ENCODE results near the gene KLHDC10.

KLHDC10 gene, protein sequence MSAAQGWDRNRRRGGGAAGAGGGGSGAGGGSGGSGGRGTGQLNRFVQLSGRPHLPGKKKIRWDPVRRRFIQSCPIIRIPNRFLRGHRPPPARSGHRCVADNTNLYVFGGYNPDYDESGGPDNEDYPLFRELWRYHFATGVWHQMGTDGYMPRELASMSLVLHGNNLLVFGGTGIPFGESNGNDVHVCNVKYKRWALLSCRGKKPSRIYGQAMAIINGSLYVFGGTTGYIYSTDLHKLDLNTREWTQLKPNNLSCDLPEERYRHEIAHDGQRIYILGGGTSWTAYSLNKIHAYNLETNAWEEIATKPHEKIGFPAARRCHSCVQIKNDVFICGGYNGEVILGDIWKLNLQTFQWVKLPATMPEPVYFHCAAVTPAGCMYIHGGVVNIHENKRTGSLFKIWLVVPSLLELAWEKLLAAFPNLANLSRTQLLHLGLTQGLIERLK

DNA sequence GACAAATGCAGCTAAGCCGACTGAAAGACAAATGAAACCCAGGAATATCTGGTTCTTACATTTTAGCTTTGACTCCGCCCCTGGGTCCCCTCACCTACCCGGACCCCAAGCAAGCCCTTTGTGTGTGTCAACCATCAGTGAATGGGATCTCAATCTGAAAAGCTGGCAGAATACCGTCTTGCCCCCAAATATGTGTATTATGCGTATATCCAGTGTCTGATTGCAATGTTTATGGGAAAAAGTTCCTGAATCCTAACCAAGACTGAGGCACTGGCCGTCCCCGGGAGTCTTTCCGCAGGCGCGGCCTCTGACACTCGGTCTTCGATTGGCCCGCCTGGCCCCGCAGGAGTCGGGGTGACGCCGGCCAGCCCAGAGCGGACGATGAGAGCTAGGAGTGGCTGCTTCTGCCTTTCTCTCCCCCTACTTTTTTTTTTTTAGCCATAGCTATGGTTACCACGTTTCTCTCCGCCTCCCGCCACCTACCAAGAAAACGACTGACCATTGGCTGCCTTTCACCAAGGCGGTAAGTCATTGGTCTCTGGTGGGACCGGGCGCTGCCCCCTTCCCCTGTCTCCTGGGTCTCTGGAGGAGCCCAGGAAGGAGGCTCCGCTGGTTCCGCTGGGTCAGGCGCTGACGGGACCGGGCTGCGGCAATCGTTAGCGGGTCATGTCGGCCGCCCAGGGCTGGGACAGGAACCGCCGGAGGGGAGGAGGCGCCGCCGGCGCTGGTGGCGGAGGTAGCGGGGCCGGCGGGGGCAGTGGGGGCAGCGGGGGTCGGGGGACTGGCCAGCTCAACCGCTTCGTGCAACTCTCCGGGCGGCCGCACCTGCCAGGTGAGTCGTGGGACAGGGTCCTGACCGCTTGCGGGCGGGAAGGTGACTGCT, at the start of gene KLHDC10:
Gene KLHDC10 (plus strand): TSS at position 557 of the 883 bp plus-strand sequence. CDS start 110 bp downstream, at position 667.
- CTCF ChIA-PET: interaction anchor here (0.5 to 0.6 kb wide), 2 partner anchors 49 to 358 kb away, joined by 4 read pairs; no protein-coding TSS in a partner anchor

GRCh38 chr7:130021105-130021834, 49.1 kb upstream of the KLHDC10 start:
- H3K27ac ChIP-seq: no peak overlapping the region
- DNase-seq (ENCODE audit: low spot score): no peak
- TF ChIP-seq, protein P1, sequence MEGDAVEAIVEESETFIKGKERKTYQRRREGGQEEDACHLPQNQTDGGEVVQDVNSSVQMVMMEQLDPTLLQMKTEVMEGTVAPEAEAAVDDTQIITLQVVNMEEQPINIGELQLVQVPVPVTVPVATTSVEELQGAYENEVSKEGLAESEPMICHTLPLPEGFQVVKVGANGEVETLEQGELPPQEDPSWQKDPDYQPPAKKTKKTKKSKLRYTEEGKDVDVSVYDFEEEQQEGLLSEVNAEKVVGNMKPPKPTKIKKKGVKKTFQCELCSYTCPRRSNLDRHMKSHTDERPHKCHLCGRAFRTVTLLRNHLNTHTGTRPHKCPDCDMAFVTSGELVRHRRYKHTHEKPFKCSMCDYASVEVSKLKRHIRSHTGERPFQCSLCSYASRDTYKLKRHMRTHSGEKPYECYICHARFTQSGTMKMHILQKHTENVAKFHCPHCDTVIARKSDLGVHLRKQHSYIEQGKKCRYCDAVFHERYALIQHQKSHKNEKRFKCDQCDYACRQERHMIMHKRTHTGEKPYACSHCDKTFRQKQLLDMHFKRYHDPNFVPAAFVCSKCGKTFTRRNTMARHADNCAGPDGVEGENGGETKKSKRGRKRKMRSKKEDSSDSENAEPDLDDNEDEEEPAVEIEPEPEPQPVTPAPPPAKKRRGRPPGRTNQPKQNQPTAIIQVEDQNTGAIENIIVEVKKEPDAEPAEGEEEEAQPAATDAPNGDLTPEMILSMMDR (conservative IDR thresholded peaks at IDR 0.05; ENCODE audit: low read depth): no peak
- POLR2A ChIA-PET (ENCODE audit: low non-redundant PET): no interaction called here
- CTCF ChIA-PET: interaction anchor here (0.7 kb wide), 1 partner anchor 71 kb away, joined by 3 read pairs; no protein-coding TSS in a partner anchor

More for the DNA sequence above, at the start of gene KLHDC10:
- POLR2A ChIA-PET (ENCODE audit: low non-redundant PET): interaction anchor here (0.6 kb wide), 1 partner anchor 110 kb away, joined by 3 read pairs; no protein-coding TSS in a partner anchor
- peak within 1 kb of the TSS; percentile 87 for H3K27ac ChIP-seq
- TF ChIP-seq, protein P1 (conservative IDR thresholded peaks at IDR 0.05; ENCODE audit: low read depth): no peak
- DNase-seq (ENCODE audit: low spot score): peak; percentile 98

GRCh38 chr7:130022115-130022514, 48.2 kb upstream of the KLHDC10 start:
- ChIA-PET CTCF (no interaction called here), POLR2A (ENCODE audit: low non-redundant PET) (no interaction called here)
- peak overlapping the region; percentile 2; the same call in 1 of the 2 replicates for H3K27ac ChIP-seq
- TF ChIP-seq, protein P1 (conservative IDR thresholded peaks at IDR 0.05; ENCODE audit: low read depth): no peak
- DNase-seq (ENCODE audit: low spot score): no peak

DNA sequence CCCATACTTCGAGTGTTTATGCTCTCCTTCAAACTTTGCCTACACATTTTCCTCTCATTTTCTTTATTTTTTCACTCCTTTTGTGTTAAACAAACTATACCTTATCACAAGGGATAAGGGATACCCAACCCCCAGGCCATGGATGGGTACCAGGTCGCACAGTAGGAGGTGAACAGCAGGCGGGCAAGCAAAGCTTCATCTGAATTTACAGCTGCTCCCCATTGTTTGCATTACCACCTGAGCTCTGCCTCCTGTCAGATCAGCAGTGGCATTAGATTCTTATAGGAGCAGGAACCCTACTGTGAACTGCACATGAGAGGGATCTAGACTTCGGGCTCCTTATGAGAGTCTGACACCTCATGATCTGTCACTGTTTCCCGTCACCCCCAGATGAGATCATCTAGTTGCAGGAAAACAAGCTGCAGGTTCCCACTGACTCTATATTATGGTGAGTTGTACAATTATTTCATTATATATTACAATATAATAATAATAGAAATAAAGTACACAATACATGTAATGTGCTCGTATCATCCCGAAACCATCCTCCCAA, 47.6 kb upstream of the KLHDC10 start:
- H3K27ac ChIP-seq: no peak overlapping the region
- ChIA-PET CTCF (no interaction called here), POLR2A (ENCODE audit: low non-redundant PET) (no interaction called here)
- no peak for DNase-seq (ENCODE audit: low spot score)
- TF ChIP-seq, protein P1 (conservative IDR thresholded peaks at IDR 0.05; ENCODE audit: low read depth): no peak

DNA sequence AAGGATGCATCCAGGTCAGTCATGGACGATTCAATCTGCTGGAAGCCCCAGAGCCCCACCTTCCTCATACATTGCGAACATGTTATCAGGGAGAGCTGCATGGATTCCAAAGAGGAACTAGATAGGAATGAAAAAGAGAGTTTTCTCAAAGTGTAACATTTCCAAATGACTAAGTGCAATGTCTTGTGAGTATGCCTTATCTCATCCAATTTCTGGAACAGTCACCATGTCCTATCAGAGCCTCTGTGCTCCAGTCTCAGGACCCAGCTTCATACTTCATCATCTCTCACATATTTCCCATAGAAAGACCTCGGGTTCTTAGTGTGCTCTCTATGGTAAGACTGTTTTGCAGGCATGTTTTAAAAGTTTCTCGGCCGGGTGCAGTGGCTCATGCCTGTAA, 45.9 kb upstream of the KLHDC10 start:
- TF ChIP-seq, protein P1 (conservative IDR thresholded peaks at IDR 0.05; ENCODE audit: low read depth): no peak
- no peak for DNase-seq (ENCODE audit: low spot score)
- POLR2A ChIA-PET (ENCODE audit: low non-redundant PET): no interaction called here
- CTCF ChIA-PET: no interaction called here
- H3K27ac ChIP-seq: no peak overlapping the region

Measured in RWPE1 (cell line).